H1 (cell line): Measurements from ENCODE around the gene KCND3. TPM values are rescaled to one million over a fixed set of nuclear protein-coding genes. Genes with fewer than 3 reads are reported as not detected.

Experiments used
- CTCF ChIA-PET: fragments of 300-600 bp; sonication (Branson Sonifier 250); formaldehyde crosslinking; loops from one replicate; lab custom pipeline; 2021; ENCODE audit not compliant: partially characterized antibody; lab: Charles Lee
- POLR2A ChIA-PET: fragments of 300-600 bp; sonication (Branson Sonifier 250); formaldehyde crosslinking; loops from one replicate; lab custom pipeline; 2021; ENCODE audit warnings: inconsistent platforms; ENCODE audit not compliant: partially characterized antibody; lab: Charles Lee
- DNase-seq, 2 experiments: peaks; one replicate each; pipeline versions ENCODE4 v3.0.0 to v3.0.0-alpha.2; 2010 to 2022; ENCODE audit warnings: low spot score in 2 of 2, low read depth in 1 of 2, mixed read lengths in 1 of 2
- FAIRE-seq: peaks from 2 replicates; lab custom pipeline; 2011; peaks lifted over from hg19 to GRCh38; lab: Jason Lieb, UNC
- H2AFZ ChIP-seq: 2 replicates; pipeline ENCODE4 v1.8.1; 2012; ENCODE audit warnings: low read length, inconsistent platforms
- H2AK5ac ChIP-seq: 2 replicates; pipeline ENCODE4 v1.6.1; 2013; ENCODE audit warnings: low read depth, low read length
- H2BK120ac ChIP-seq: replicated peaks from 2 replicates; pipeline ENCODE3; 2013; ENCODE audit warnings: low read depth, low read length, inconsistent platforms
- H2BK12ac ChIP-seq: 2 replicates; pipeline ENCODE4 v1.6.1; 2013; ENCODE audit warnings: low read depth, low read length
- H2BK15ac ChIP-seq: 2 replicates; pipeline ENCODE4 v1.6.1; 2013; ENCODE audit warnings: low read length
- H2BK20ac ChIP-seq: 2 replicates; pipeline ENCODE4 v1.6.1; 2013; ENCODE audit warnings: low read length
- H2BK5ac ChIP-seq: 2 replicates; pipeline ENCODE4 v1.6.1; 2013; ENCODE audit warnings: low read depth, low read length
- H3K14ac ChIP-seq: 2 replicates; pipeline ENCODE4 v1.6.1; 2013; ENCODE audit warnings: inconsistent platforms; ENCODE audit not compliant: insufficient read length
- H3K18ac ChIP-seq: 2 replicates; pipeline ENCODE4 v1.6.1; 2013; ENCODE audit warnings: low read length; ENCODE audit errors: extremely low read depth
- H3K23ac ChIP-seq: 2 replicates; pipeline ENCODE4 v1.6.1; 2013; ENCODE audit warnings: inconsistent platforms; ENCODE audit not compliant: insufficient read length
- H3K23me2 ChIP-seq: 2 replicates; pipeline ENCODE4 v1.6.1; 2013; ENCODE audit warnings: low read depth, low read length
- H3K27ac ChIP-seq: 2 replicates; pipeline ENCODE4 v1.6.1; 2011; ENCODE audit warnings: low read depth, low read length, inconsistent platforms
- H3K27me3 ChIP-seq, 4 experiments: replicated peaks in 1 of 4; 1 replicate in 1 of 4; 2 replicates in 3 of 4; pipeline versions ENCODE4 v1.6.1 to v1.8.1; 2011 to 2013; ENCODE audit warnings: low read length in 3 of 4, mild to moderate bottlenecking in 3 of 4, inconsistent platforms in 2 of 4, mixed read lengths in 2 of 4, moderate library complexity in 1 of 4; ENCODE audit not compliant: control insufficient read depth in 3 of 4, insufficient read depth in 3 of 4; ENCODE audit errors: extremely low read depth in 1 of 4
- H3K36me3 ChIP-seq, 4 experiments: 2 replicates each; pipeline versions ENCODE4 v1.6.1 to v1.8.1; 2011 to 2013; ENCODE audit warnings: mild to moderate bottlenecking in 4 of 4, low read length in 3 of 4, moderate library complexity in 2 of 4, control low read depth in 1 of 4, inconsistent platforms in 1 of 4; ENCODE audit not compliant: insufficient read depth in 4 of 4, control insufficient read depth in 2 of 4
- H3K4ac ChIP-seq: replicated peaks from 2 replicates; pipeline ENCODE3; 2013; ENCODE audit warnings: low read length, low read depth, mixed read lengths, inconsistent platforms; ENCODE audit not compliant: insufficient read length
- H3K4me1 ChIP-seq, 4 experiments: replicated peaks in 1 of 4; 1 replicate in 1 of 4; 2 replicates in 3 of 4; pipeline versions ENCODE4 v1.6.1 to v1.8.1; 2011 to 2013; ENCODE audit warnings: low read length in 3 of 4, inconsistent platforms in 2 of 4, mixed read lengths in 1 of 4; ENCODE audit not compliant: insufficient read depth in 4 of 4, control insufficient read depth in 3 of 4
- H3K4me2 ChIP-seq, 2 experiments: 2 replicates each; pipeline versions ENCODE4 v1.6.1 to v1.8.1; 2011 to 2013; ENCODE audit warnings: low read depth in 2 of 2, low read length in 2 of 2, control low read depth in 1 of 2, inconsistent platforms in 1 of 2, mild to moderate bottlenecking in 1 of 2; ENCODE audit not compliant: insufficient read depth in 1 of 2
- H3K4me3 ChIP-seq, 4 experiments: fragments of 200-600, 300-600 bp in 1 of 4; sonication (generic), shearing (Covaris generic), sonication (Bioruptor Twin) in 1 of 4; 2 replicates each; pipeline versions ENCODE4 v1.5.1 to v1.8.1; 2011 to 2016; ENCODE audit warnings: low read length in 4 of 4, low read depth in 3 of 4, control low read depth in 2 of 4, inconsistent platforms in 2 of 4, mild to moderate bottlenecking in 2 of 4, mixed read lengths in 1 of 4, moderate library complexity in 1 of 4; ENCODE audit not compliant: insufficient read depth in 2 of 4; ENCODE audit errors: extremely low read depth in 1 of 4
- H3K56ac ChIP-seq: replicated peaks from 2 replicates; pipeline ENCODE3; 2013; ENCODE audit warnings: low read depth, mild to moderate bottlenecking, mixed read lengths, low read length, inconsistent platforms; ENCODE audit not compliant: insufficient read length
- H3K79me1 ChIP-seq: 2 replicates; pipeline ENCODE4 v1.6.1; 2013; ENCODE audit warnings: low read depth, low read length, control low read depth
- H3K79me2 ChIP-seq, 2 experiments: 2 replicates each; pipeline versions ENCODE4 v1.6.1 to v1.8.1; 2012 to 2013; ENCODE audit warnings: low read length in 2 of 2, mild to moderate bottlenecking in 2 of 2, inconsistent platforms in 1 of 2; ENCODE audit not compliant: insufficient read depth in 2 of 2, control insufficient read depth in 1 of 2
- H3K9ac ChIP-seq, 4 experiments: replicated peaks in 1 of 4; 1 replicate in 1 of 4; 2 replicates in 3 of 4; pipeline versions ENCODE4 v1.6.1 to v1.8.1; 2011 to 2013; ENCODE audit warnings: low read depth in 3 of 4, low read length in 3 of 4, control low read depth in 2 of 4, mild to moderate bottlenecking in 2 of 4, moderate library complexity in 2 of 4, inconsistent platforms in 1 of 4; ENCODE audit errors: extremely low read depth in 1 of 4
- H3K9me3 ChIP-seq, 2 experiments: 2 replicates each; pipeline versions ENCODE4 v1.6.1 to v1.8.1; 2012 to 2013; ENCODE audit warnings: mild to moderate bottlenecking in 2 of 2, moderate library complexity in 2 of 2, control low read depth in 1 of 2, inconsistent platforms in 1 of 2, low read depth in 1 of 2, low read length in 1 of 2, mixed read lengths in 1 of 2; ENCODE audit not compliant: insufficient read depth in 2 of 2
- H4K20me1 ChIP-seq, 2 experiments: replicated peaks in 1 of 2; 2 replicates each; pipeline versions ENCODE3 to v1.8.1; 2011 to 2013; ENCODE audit warnings: inconsistent platforms in 2 of 2, low read length in 2 of 2, mild to moderate bottlenecking in 1 of 2; ENCODE audit not compliant: insufficient read depth in 2 of 2, control insufficient read depth in 1 of 2
- H4K5ac ChIP-seq: 2 replicates; pipeline ENCODE4 v1.6.1; 2013; ENCODE audit warnings: low read length, low read depth, mixed read lengths, inconsistent platforms; ENCODE audit not compliant: insufficient read length
- H4K8ac ChIP-seq: 2 replicates; pipeline ENCODE4 v1.8.0; 2013; ENCODE audit warnings: mild to moderate bottlenecking, moderate library complexity, low read length, inconsistent platforms; ENCODE audit not compliant: insufficient read depth; ENCODE audit errors: extremely low read depth
- H4K91ac ChIP-seq: replicated peaks from 2 replicates; pipeline ENCODE3; 2013; ENCODE audit warnings: low read length, mixed read lengths, inconsistent platforms; ENCODE audit not compliant: insufficient read length
- CHD1 ChIP-seq: IDR thresholded peaks from 2 replicates; pipeline ENCODE4 v1.6.1; 2012; ENCODE audit warnings: low read depth, low read length, improper control_type of control experiment
- CHD2 ChIP-seq: IDR thresholded peaks from 2 replicates; pipeline ENCODE4 v1.6.1; 2012; ENCODE audit warnings: low read length, improper control_type of control experiment
- CREB1 ChIP-seq: IDR thresholded peaks from 2 replicates; pipeline ENCODE4 v1.6.1; 2012; ENCODE audit warnings: inconsistent platforms
- CTBP2 ChIP-seq: IDR thresholded peaks from 2 replicates; pipeline ENCODE4 v1.7.0; 2011; ENCODE audit warnings: borderline replicate concordance, mild to moderate bottlenecking, moderate library complexity, mixed read lengths, low read length; ENCODE audit not compliant: insufficient read depth, insufficient read length
- RAD21 ChIP-seq, 2 experiments: IDR thresholded peaks in 1 of 2; conservative IDR thresholded peaks in 1 of 2; 2 replicates each; pipeline ENCODE4 v1.6.1; 2011; ENCODE audit warnings: low read depth in 2 of 2, low read length in 2 of 2, improper control_type of control experiment in 1 of 2, inconsistent platforms in 1 of 2, mild to moderate bottlenecking in 1 of 2, moderate library complexity in 1 of 2
- SIN3A ChIP-seq, 2 experiments: IDR thresholded peaks in 1 of 2; conservative IDR thresholded peaks in 1 of 2; 2 replicates each; pipeline ENCODE4 v1.6.1; 2011 to 2012; ENCODE audit warnings: low read length in 2 of 2, improper control_type of control experiment in 1 of 2, low read depth in 1 of 2, mild to moderate bottlenecking in 1 of 2
- SP1 ChIP-seq: IDR thresholded peaks from 2 replicates; pipeline ENCODE4 v1.6.1; 2011; ENCODE audit warnings: low read depth, low read length
- SP2 ChIP-seq: IDR thresholded peaks from 2 replicates; pipeline ENCODE4 v1.6.1; 2012; ENCODE audit warnings: mild to moderate bottlenecking, low read length, inconsistent platforms
- SRF ChIP-seq: IDR thresholded peaks from 2 replicates; pipeline ENCODE4 v1.6.1; 2011; ENCODE audit warnings: mild to moderate bottlenecking, low read depth, low read length, moderate library complexity
- TBP ChIP-seq: IDR thresholded peaks from 2 replicates; pipeline ENCODE4 v1.6.1; 2011; ENCODE audit warnings: low read depth, low read length, improper control_type of control experiment
- polyA plus RNA-seq, 7 experiments: library from polyadenylated mRNA; depleted of rRNA in 3 of 7; stranded (reverse) in 5 of 7; unstranded in 2 of 7; fragments of >200 nt in 5 of 7; fragments of 200-250 nt in 2 of 7; gene quantifications; 1 replicate in 5 of 7; 2 replicates in 1 of 7; 4 replicates in 1 of 7; pipeline versions ENCODE4 v1.2.1 to v1.2.3, GENCODE V29; 2011 to 2013; ENCODE audit warnings: missing spikeins in 2 of 7, mixed read lengths in 2 of 7
- total RNA-seq: library from RNA; stranded (reverse); fragmentation: NEBNext Ultra II Directional; extraction: Animal tissue kit (Norgen Biotek cat#: 25700); gene quantifications from 2 replicates; pipeline ENCODE4 v1.2.1, GENCODE V29; 2021

Gene KCND3
- total and polyA plus RNA-seq, 2 of the 8 experiments (the other 6 are each of a cell fraction or from before 2014, with no cell fraction given): 0.14 to 0.48 TPM

DNA sequence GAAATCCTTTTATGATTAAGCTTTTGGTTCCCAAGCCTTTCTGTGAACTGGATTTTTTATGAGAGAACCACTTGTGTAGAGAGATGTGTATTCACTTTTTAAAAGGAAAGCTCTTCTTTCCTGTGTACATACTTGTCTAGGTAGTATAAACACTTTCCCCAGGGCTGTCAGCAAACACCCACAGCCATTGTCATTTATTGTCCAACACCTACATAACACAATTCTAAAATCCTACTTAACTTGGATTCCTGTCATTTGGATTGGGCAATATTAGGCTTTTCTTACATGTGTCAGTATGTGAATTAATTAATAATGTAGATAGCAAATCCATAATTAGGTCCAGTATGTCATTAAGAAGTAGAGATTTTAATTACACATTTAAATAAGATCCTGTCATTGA lies 221.4 kb downstream of the KCND3 start:
- H2BK120ac ChIP-seq: no peak overlapping the region
- H3K27me3 ChIP-seq: no peaks in the 10 kb centered on the region
- no peaks in the 10 kb centered on the region for H4K20me1 ChIP-seq
- no peak overlapping the region for H3K23ac ChIP-seq
- H3K4me2 ChIP-seq: no peak overlapping the region
- H4K5ac ChIP-seq: no peak overlapping the region
- H3K14ac ChIP-seq: no peak overlapping the region
- H4K8ac ChIP-seq: no peak overlapping the region
- no peak overlapping the region for H2BK15ac ChIP-seq
- peaks cover 3 to 46% (median 25%) of the 10 kb centered on the region in 4 experiments for H3K36me3 ChIP-seq
- FAIRE-seq (no peak), DNase-seq (no peak)
- H2BK5ac ChIP-seq: no peak overlapping the region
- H3K23me2 ChIP-seq: no peaks in the 10 kb centered on the region; the same call in 1 of the 2 replicates
- H3K27ac ChIP-seq: no peak overlapping the region
- no peak overlapping the region for H3K9ac ChIP-seq
- H3K18ac ChIP-seq: no peak overlapping the region
- TF ChIP-seq SP2 (no peak), CHD1 (no peak), SIN3A (conservative IDR thresholded peaks at IDR 0.05 in 1 of 2, IDR thresholded peaks at IDR 0.05 in 1 of 2; ENCODE audit: low read depth in 1 of 2, low read length in 2 of 2) (no peak), CHD2 (no peak), SRF (no peak), SP1 (no peak), RAD21 (IDR thresholded peaks at IDR 0.05 in 1 of 2, conservative IDR thresholded peaks at IDR 0.05 in 1 of 2; ENCODE audit: low read depth in 2 of 2, low read length in 2 of 2) (no peak), CREB1 (no peak), CTBP2 (no peak), TBP (no peak)
- no peaks in the 10 kb centered on the region for H3K4me1 ChIP-seq
- POLR2A ChIA-PET: interaction anchor here (0.9 to 4.9 kb wide), 4 partner anchors 11 to 260 kb away, joined by 3 to 26 read pairs (median 4); partner anchors contain the start of gene DDX20
- no peaks in the 10 kb centered on the region; the same call in 1 of the 2 replicates for H3K79me1 ChIP-seq
- H3K4ac ChIP-seq: no peak overlapping the region
- H2AFZ ChIP-seq: no peak overlapping the region
- no peak overlapping the region for H2BK20ac ChIP-seq
- H3K9me3 ChIP-seq: no peaks in the 10 kb centered on the region
- H4K91ac ChIP-seq: no peak overlapping the region
- no peak overlapping the region for H2AK5ac ChIP-seq
- H2BK12ac ChIP-seq: no peak overlapping the region
- no peaks in the 10 kb centered on the region; a peak in 1 of 4 replicates for H3K79me2 ChIP-seq
- no peak overlapping the region for H3K56ac ChIP-seq
- CTCF ChIA-PET: interaction anchor here (0.6 to 5.4 kb wide), 16 partner anchors 12 to 642 kb away, joined by 3 to 65 read pairs (median 4); partner anchors contain the start of gene DDX20
- H3K4me3 ChIP-seq: no peak overlapping the region
